BLaER1 treated with 17β-estradiol and CSF1 and Interleukin-3, amounts not matched to agents 10 nM and 100 nM (cell line): ENCODE measurements around the gene RETREG1.
"Not testable (repeated sequence)": the region's sequence is repeated elsewhere in the genome, so short reads cannot be mapped to it uniquely, and the experiment has no call there.

Experiments
- H3K27ac ChIP-seq, 11 experiments: shearing (Covaris generic); formaldehyde crosslinking; 2 replicates each; pipeline ENCODE4 v1.8.1; 2022
- H3K27me3 ChIP-seq, 11 experiments: shearing (Covaris generic); formaldehyde crosslinking; 2 replicates each; pipeline ENCODE4 v1.8.1; 2022
- H3K36me3 ChIP-seq, 11 experiments: shearing (Covaris generic); formaldehyde crosslinking; 2 replicates each; pipeline ENCODE4 v1.8.1; 2022
- H3K4me1 ChIP-seq, 10 experiments: shearing (Covaris generic); formaldehyde crosslinking; 2 replicates each; pipeline ENCODE4 v1.8.1; 2022
- H3K4me2 ChIP-seq, 11 experiments: shearing (Covaris generic); formaldehyde crosslinking; 2 replicates each; pipeline ENCODE4 v1.8.1; 2022
- H3K4me3 ChIP-seq, 10 experiments: shearing (Covaris generic); formaldehyde crosslinking; 2 replicates each; pipeline ENCODE4 v1.8.1; 2022
- H3K9ac ChIP-seq, 11 experiments: shearing (Covaris generic); formaldehyde crosslinking; 2 replicates each; pipeline ENCODE4 v1.8.1; 2022
- H3K9me3 ChIP-seq, 11 experiments: shearing (Covaris generic); formaldehyde crosslinking; replicated peaks in 1 of 11; 2 replicates each; pipeline ENCODE4 v1.8.1; 2022
- H4K20me1 ChIP-seq, 11 experiments: shearing (Covaris generic); formaldehyde crosslinking; 2 replicates each; pipeline ENCODE4 v1.8.1; 2022
- Cebpa-rat ChIP-seq, 11 experiments: shearing (Covaris generic); IDR thresholded peaks; 2 replicates each; pipeline ENCODE4 v1.8.1; 2022

Gene RETREG1

GRCh38 chr5:16656561-16657191 lies 39.9 kb upstream of the RETREG1 start:
- Histone ChIP-seq H4K20me1 (no peaks in the 10 kb centered on the region), H3K4me3 (no peak overlapping the region), H3K27me3 (no peaks in the 10 kb centered on the region), H3K4me2 (peak overlapping the region in 2 of 11 experiments; percentile 24 to 29; a peak in 5 of 22 replicates), H3K9ac (no peak overlapping the region), H3K27ac (no peak overlapping the region), H3K36me3 (no peaks in the 10 kb centered on the region), H3K4me1 (peaks cover 0 to 15% (median 3%) of the 10 kb centered on the region in 10 experiments; a peak in 8 of 20 replicates), H3K9me3 (peaks cover 0 to 13% (median 0%) of the 10 kb centered on the region in 11 experiments; a peak in 5 of 22 replicates)
- no peak for TF ChIP-seq Cebpa-rat (IDR thresholded peaks at IDR 0.05)

GRCh38 chr5:16654647-16655334 lies 38.0 kb upstream of the RETREG1 start:
- no peak overlapping the region for H3K9ac ChIP-seq
- no peaks in the 10 kb centered on the region for H3K36me3 ChIP-seq
- TF ChIP-seq Cebpa-rat (IDR thresholded peaks at IDR 0.05) = no peak
- no peak overlapping the region for H3K4me3 ChIP-seq
- H3K9me3 ChIP-seq = peaks cover 0 to 13% (median 0%) of the 10 kb centered on the region in 11 experiments; a peak in 5 of 22 replicates
- H3K4me2 ChIP-seq = peak overlapping the region in 4 of 11 experiments; percentile 12 to 37 (median 18); a peak in 2 of 22 replicates
- H3K27ac ChIP-seq = peak overlapping the region in 2 of 11 experiments; percentile 18 to 56; a peak in 2 of 22 replicates
- peaks cover 0 to 15% (median 3%) of the 10 kb centered on the region in 10 experiments; a peak in 8 of 20 replicates for H3K4me1 ChIP-seq
- no peaks in the 10 kb centered on the region for H4K20me1 ChIP-seq
- H3K27me3 ChIP-seq = no peaks in the 10 kb centered on the region

GRCh38 chr5:16648739-16649138 lies 31.9 kb upstream of the RETREG1 start:
- peaks cover 0 to 11% (median 0%) of the 10 kb centered on the region in 11 experiments; a peak in 4 of 22 replicates for H3K9me3 ChIP-seq
- H3K4me3 ChIP-seq, H3K27me3 ChIP-seq, H3K4me1 ChIP-seq, H3K4me2 ChIP-seq, H3K9ac ChIP-seq, H3K36me3 ChIP-seq, H3K27ac ChIP-seq, H4K20me1 ChIP-seq: not testable (repeated sequence)

GRCh38 chr5:16644301-16644889 lies 27.6 kb upstream of the RETREG1 start:
- TF ChIP-seq Cebpa-rat (IDR thresholded peaks at IDR 0.05) = no peak
- Histone ChIP-seq H3K4me1 (no peaks in the 10 kb centered on the region), H4K20me1 (no peaks in the 10 kb centered on the region), H3K36me3 (no peaks in the 10 kb centered on the region), H3K4me2 (no peak overlapping the region), H3K27ac (no peak overlapping the region), H3K4me3 (no peak overlapping the region), H3K9ac (no peak overlapping the region), H3K9me3 (peaks cover 0 to 7% (median 0%) of the 10 kb centered on the region in 11 experiments; a peak in 3 of 22 replicates), H3K27me3 (no peaks in the 10 kb centered on the region)

- H4K20me1 ChIP-seq = no peaks in the 10 kb centered on the region
- no peaks in the 10 kb centered on the region for H3K4me1 ChIP-seq
- no peak overlapping the region for H3K9ac ChIP-seq
- H3K36me3 ChIP-seq = no peaks in the 10 kb centered on the region
- H3K4me3 ChIP-seq = no peak overlapping the region
- no peak for TF ChIP-seq Cebpa-rat (IDR thresholded peaks at IDR 0.05)
- no peak overlapping the region for H3K27ac ChIP-seq
- no peak overlapping the region for H3K4me2 ChIP-seq
- peaks cover 9 to 17% (median 13%) of the 10 kb centered on the region in 11 experiments; a peak in 17 of 22 replicates for H3K9me3 ChIP-seq
- no peaks in the 10 kb centered on the region for H3K27me3 ChIP-seq
Observed at GRCh38 chr5:16642867-16643266, 26.1 kb upstream of the RETREG1 start.

GRCh38 chr5:16639206-16639605 lies 22.4 kb upstream of the RETREG1 start:
- no peaks in the 10 kb centered on the region for H4K20me1 ChIP-seq
- H3K9ac ChIP-seq = no peak overlapping the region
- no peaks in the 10 kb centered on the region for H3K27me3 ChIP-seq
- H3K9me3 ChIP-seq = peaks cover 9 to 18% (median 13%) of the 10 kb centered on the region in 11 experiments; a peak in 17 of 22 replicates
- no peaks in the 10 kb centered on the region for H3K4me1 ChIP-seq
- peak in 2 of 11 experiments; percentile 19 to 66; a peak in 2 of 22 replicates for TF ChIP-seq Cebpa-rat (IDR thresholded peaks at IDR 0.05)
- H3K4me2 ChIP-seq = no peak overlapping the region
- no peak overlapping the region for H3K4me3 ChIP-seq
- no peak overlapping the region for H3K27ac ChIP-seq
- no peaks in the 10 kb centered on the region for H3K36me3 ChIP-seq

GRCh38 chr5:16628376-16628775 lies 11.6 kb upstream of the RETREG1 start:
- no peak for TF ChIP-seq Cebpa-rat (IDR thresholded peaks at IDR 0.05)
- no peaks in the 10 kb centered on the region for H3K27me3 ChIP-seq

GRCh38 chr5:16626696-16627264 lies 10.0 kb upstream of the RETREG1 start:
- peak overlapping the region; percentile 52 to 86 (median 70) for H3K4me2 ChIP-seq
- peak overlapping the region in 4 of 11 experiments; percentile 31 to 62 (median 40); a peak in 6 of 22 replicates for H3K9ac ChIP-seq
- no peaks in the 10 kb centered on the region for H4K20me1 ChIP-seq
- peaks cover 45 to 65% (median 61%) of the 10 kb centered on the region in 10 experiments for H3K4me1 ChIP-seq
- TF ChIP-seq Cebpa-rat (IDR thresholded peaks at IDR 0.05) = peak in 7 of 11 experiments; percentile 26 to 65 (median 56); a peak in 8 of 22 replicates
- H3K27ac ChIP-seq = peak overlapping the region in 10 of 11 experiments; percentile 14 to 77 (median 72); a peak in 19 of 22 replicates
- peaks cover 0 to 2% (median 0%) of the 10 kb centered on the region in 11 experiments; a peak in 1 of 22 replicates for H3K9me3 ChIP-seq
- no peaks in the 10 kb centered on the region for H3K27me3 ChIP-seq
- H3K36me3 ChIP-seq = no peaks in the 10 kb centered on the region
- no peak overlapping the region; a peak in 1 of 20 replicates for H3K4me3 ChIP-seq

More at GRCh38 chr5:16628376-16628775, 11.6 kb upstream of the RETREG1 start:
- Histone ChIP-seq H3K27ac (peak overlapping the region in 9 of 11 experiments; percentile 34 to 77 (median 72); a peak in 15 of 22 replicates), H4K20me1 (no peaks in the 10 kb centered on the region), H3K9me3 (peaks cover 0 to 6% (median 0%) of the 10 kb centered on the region in 11 experiments; a peak in 1 of 22 replicates), H3K4me3 (no peak overlapping the region), H3K4me2 (peak overlapping the region in 10 of 11 experiments; percentile 52 to 86 (median 72); a peak in 15 of 22 replicates), H3K36me3 (no peaks in the 10 kb centered on the region), H3K9ac (no peak overlapping the region), H3K4me1 (peaks cover 45 to 65% (median 61%) of the 10 kb centered on the region in 10 experiments)
